GM19468 (cell line): Measurements from ENCODE around the gene EVI5.
A peak's percentile ranks its signal among the peaks of the same experiment; 100 is the strongest.

Experiments
- ATAC-seq: cut with Tn5 transposase; IDR thresholded peaks from one replicate; pipeline ENCODE4 v1.9.1; 2021; ENCODE audit warnings: mild to moderate bottlenecking, moderate library complexity, moderate number of reproducible peaks; ENCODE audit not compliant: unreplicated experiment; ENCODE audit errors: extremely low read depth

The EVI5 gene

DNA sequence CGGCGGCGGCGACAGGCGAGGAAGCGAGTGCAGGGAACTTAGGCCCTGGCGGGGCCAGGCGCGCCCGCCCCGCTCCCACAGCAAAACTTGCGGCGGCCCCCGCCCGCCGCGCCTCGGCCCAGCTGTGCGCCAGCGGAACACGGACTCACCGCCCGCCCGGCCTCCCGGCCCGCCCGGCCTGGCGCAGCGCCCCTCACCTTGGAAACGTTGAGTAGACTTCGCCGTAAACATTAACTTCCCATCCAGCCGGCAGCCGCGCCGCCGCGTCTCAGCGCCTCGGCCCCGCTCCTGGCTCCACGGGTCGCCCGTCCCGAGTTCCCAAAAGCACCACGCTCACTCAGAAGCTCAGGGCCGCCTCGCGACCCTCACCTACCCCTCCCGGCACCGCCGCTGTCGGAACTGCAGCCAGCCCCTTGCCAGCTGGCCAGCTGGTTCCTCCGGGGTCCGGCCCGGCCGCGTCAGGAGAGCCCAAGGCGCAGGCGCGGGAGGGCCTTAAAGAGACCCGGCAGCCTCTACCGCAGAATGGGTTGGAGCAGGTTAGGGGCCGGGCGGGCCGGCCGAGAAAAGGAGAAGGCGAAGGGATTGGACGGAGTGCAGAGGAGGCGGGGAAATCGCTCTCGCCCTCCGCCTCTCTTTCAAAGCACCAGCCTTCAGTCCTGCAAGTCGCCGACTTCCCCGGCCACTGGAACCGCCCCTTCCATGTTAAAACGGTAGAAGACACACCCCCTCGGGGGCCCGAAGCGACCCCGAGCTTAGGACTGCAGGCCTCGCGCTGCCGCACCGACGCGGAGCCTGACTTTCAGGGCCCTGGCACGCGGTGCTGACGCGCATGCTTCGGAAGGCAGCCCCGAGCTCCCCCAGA lies at the start of gene EVI5:
EVI5 (minus strand) TSS at position 470 of the 862 bp plus-strand sequence. CDS start 48,562 bp downstream, outside the sequence.
- peak; percentile 89 for ATAC-seq

- ATAC-seq: no peak
Measured at GRCh38 chr1:92834617-92835016, 49.7 kb upstream of the EVI5 start.

DNA sequence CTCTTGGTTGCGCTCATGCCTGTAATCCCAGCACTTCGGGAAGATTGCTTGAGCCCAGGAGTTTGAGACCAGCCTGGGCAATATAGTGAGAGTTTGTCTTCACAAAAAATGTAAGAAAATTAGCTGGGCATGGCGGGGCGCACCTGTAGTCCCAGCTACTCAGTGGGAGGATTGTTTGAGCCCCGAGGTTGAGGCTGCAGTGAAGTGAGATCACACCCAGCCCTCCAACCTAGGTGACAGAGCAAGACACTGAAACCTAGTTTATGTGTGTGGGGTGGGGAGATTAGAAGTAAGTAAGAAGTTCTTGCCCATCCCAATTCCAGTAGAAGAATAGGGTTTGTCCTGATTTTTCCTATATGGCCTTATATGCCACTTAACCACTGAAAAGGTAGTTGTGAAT lies 48.9 kb upstream of the EVI5 start:
- no peak for ATAC-seq

DNA sequence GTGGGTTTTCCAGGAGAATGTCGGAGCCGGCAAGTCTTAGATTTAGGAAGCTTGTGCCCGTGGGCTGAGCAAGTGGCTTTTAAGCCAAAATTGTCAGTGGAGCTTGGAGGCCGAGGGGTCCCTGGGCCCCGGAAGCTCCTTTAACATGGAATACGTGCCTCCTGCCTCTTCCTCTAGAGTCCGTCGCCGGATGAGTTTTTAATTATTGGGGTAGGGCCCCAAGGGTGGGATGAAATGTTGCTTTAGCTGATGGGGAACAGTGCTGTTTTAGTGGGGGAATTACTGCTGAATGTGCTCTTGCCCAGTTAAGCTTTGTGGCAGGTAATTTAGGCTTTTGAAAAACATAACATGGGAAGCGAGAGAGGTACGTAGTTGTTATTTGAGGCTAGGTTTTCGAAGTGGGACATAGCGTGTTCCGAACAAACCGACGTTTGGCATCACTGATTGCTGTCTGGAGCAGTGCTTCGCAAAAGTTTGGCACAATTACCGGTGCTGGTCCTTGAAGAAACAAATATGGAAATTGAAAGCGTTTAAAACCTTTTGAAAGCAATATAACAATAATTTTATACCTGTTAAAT lies 47.7 kb upstream of the EVI5 start:
- no peak for ATAC-seq

DNA sequence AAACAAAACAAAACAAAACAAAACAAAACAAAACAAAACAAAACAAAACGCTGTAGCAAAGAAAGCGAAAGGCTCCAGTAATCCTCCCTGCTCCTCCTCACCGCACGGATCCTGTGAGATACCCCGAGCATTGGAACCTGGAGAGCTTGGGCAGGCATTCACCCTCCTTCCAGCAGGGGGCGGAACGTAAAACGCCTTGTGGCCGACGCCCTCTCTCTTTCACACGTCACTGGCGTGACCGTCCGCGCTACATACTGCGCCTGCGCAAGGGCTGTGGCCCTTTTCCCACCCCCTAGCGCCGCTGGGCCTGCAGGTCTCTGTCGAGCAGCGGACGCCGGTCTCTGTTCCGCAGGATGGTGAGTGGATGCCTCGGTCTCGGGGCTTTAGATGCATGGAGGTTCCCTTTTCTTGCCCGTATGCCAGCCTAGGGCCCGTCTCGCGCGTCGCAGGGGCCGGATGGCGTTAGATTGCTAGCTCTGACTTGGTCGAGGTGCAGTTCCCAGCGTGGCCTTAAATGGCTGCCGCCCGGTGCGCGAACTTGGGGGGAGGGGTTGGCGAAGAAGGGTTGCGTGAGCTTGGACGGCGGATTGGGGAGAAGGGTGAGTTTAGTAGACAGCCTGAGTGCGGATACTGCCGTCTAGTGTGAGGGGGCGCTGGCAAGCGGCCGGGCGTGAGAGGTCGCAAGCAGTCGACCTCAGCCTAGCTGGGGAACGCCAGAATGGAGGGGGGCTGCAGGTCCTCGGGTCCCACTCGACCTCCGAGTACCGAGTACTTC lies 47.0 kb upstream of the EVI5 start, which contains the start of gene RPL5:
RPL5 (plus strand) TSS at position 279 of the 775 bp plus-strand sequence; CDS start at position 354, 75 bp downstream.
- ATAC-seq: peak; percentile 92

DNA sequence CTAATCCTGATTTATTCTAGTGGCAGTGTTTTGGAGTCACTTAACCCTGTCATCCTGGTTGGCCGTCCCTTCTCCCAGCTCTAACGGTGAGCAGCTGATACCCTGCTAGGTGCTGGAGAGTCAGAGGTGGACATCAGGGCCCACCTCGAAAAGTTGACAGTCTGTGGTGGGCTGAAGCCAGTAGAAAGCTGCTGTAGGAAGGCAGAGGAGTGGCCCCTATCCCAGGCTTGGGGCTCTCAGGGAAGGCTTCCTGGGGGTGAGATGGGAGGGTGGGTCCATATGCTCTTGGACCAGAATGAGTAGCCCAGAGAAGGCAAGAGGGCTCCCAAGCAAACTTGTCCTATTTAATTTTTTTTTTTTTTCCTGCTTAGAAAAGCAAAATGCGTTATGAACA lies 46.5 kb upstream of the EVI5 start:
- ATAC-seq: no peak

DNA sequence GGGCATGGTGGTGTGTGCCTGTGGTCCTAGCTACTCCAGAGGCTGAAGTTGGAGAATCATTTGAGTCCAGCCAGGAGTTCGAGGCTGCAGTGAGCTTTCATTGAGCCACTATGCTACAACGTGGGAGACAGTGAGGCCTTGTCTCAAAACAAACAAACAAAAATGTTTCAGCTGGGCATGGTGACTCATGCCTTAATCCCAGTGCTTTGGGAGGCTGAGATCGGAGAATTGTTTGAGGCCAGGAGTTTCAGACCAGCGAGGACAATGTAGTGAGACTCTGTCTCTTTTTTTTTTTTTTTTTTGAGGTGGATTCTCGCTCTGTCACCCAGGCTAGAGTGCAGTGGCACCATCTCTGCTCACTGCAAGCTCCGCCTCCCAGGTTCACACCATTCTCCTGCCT lies 41.9 kb upstream of the EVI5 start:
- no peak for ATAC-seq

GRCh38 chr1:92822879-92823278 lies 38.0 kb upstream of the EVI5 start:
- ATAC-seq: no peak

- ATAC-seq: no peak
Measured at GRCh38 chr1:92820551-92820950, 35.6 kb upstream of the EVI5 start.

- no peak for ATAC-seq
Measured at GRCh38 chr1:92820024-92820423, 35.1 kb upstream of the EVI5 start.

- no peak for ATAC-seq
Measured at GRCh38 chr1:92817986-92818764, 33.3 kb upstream of the EVI5 start.

DNA sequence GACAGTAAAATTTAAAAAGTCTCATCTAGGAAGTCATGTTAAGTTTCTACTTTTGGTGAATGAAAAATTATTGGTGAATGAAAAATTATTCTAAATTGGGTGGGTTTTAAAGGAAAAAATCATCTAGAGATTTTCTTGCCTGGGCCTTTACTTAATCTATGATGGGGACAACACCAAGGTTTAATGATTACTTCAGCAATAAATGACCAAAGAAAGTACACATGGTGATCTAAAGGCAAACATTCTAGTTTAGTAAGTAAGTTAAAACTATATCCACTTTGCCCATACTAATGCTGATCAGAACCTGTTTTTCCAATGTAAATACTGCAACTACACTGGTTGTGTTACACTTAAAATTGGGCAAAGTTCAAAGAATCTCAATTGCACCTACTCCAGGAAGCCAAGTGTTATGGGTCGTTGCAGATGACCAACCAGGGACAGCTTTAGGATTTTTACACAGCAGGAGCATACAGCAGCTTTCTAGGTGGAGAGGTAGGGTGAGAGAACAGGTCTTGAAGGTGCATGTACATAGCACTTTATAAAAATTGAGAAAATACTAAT lies 32.3 kb upstream of the EVI5 start:
- ATAC-seq: no peak

- ATAC-seq: no peak
Measured at GRCh38 chr1:92816732-92817131, 31.8 kb upstream of the EVI5 start.

DNA sequence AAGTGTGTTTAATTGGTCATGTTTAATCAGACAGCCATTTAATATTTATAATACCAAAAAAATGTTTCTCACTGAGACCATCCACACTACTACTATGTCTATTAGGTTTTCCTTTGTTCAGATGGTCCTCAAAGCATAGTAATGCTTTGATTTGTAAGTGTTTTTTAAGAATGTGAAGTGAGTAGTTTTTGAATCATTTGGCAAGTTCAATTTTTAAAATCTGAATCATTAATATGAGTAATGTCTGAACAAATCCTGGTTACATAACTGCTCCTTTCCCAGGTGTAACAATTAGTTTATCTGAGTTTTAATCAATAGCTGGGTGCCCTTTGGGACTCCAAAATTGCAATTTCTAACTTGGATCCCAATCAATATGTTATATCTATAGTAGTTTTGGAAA lies 23.5 kb upstream of the EVI5 start:
- no peak for ATAC-seq

- no peak for ATAC-seq
Measured at GRCh38 chr1:92805216-92805615, 20.3 kb upstream of the EVI5 start.

DNA sequence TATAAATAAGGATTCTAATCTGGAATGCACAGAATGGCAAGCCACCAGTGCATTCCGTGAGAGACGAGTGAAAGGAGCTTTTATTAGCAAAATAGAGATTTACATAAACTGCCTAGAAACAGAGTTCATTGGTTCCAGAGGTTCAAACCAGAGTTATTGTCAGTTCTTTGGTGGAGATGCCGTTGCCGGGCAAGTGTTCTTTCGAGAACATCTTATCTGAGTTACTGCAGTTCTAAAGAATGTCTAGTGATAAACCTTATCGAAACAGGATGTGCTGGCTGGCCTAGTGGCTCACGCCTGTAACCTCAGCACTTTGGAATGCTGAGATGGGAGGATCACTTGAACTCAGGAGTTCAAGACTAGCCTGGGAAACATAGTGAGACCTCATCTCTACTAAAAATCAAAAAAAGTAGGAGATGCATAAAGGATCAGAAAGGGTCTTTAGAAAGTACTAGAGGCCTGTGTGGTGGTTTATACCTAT lies 19.9 kb upstream of the EVI5 start:
- peak; percentile 25 for ATAC-seq

GRCh38 chr1:92803140-92803887 lies 18.4 kb upstream of the EVI5 start:
- ATAC-seq: no peak

DNA sequence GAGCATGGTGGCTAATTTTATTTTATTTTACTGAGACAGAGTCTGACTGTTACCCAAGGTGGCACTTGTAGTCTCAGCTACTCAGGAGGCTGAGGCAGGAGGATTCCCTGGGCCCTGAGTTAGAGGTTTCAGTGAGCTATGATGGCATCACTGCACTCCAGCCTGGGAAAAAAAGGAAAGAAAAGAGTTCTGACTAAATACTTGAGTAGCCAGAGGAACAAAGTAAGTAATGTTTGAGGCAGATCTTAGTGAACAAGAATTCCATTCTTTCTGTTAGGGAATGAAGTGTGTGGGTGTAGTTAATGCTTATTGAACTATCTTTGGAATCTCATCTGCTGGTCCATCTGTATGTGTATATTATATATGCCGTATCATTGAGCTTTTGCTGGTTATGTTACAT lies 13.1 kb upstream of the EVI5 start:
- no peak for ATAC-seq

DNA sequence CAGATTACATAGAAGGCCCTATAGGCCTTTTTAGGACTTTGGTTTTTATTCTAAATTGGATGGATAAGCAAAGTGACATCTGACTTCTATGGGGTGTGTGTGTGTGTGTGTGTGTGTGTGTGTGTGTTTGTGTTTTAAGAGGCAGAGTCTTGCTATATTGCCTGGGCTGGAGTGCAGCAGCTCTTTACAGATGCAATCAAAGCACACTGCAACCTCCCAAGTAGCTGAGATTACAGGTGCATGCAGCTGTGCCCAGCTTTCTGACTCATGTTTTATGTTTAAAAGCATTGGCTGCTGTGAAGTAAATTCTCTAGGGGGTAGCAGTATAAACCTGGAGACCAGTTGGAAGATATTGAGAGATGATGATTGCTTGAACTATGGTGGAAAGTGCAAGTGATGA lies 12.4 kb upstream of the EVI5 start:
- no peak for ATAC-seq
